HepG2 (cell line): ENCODE measurements around the gene DNAJC1.

Experiments used
- CEBPB ChIP-seq: IDR thresholded peaks from 2 replicates; pipeline ENCODE4 v1.6.1; 2011; ENCODE audit warnings: low read depth, low read length, improper control_type of control experiment, borderline replicate concordance
- CHD2 ChIP-seq: IDR thresholded peaks from 2 replicates; pipeline ENCODE4 v1.6.1; 2011; ENCODE audit warnings: low read depth, low read length, improper control_type of control experiment
- EP300 ChIP-seq, 3 experiments: sonication (generic) in 1 of 3; formaldehyde crosslinking in 1 of 3; IDR thresholded peaks; 2 replicates each; pipeline versions ENCODE4 v1.5.1 to v1.6.1; 2011 to 2020; ENCODE audit warnings: low read depth in 2 of 3, low read length in 2 of 3, borderline replicate concordance in 1 of 3, improper control_type of control experiment in 1 of 3, mild to moderate bottlenecking in 1 of 3, missing genetic modification reagents in 1 of 3, moderate library complexity in 1 of 3
- MAZ ChIP-seq, 2 experiments: sonication (generic) in 1 of 2; formaldehyde crosslinking in 1 of 2; IDR thresholded peaks; 2 replicates each; pipeline versions ENCODE4 v1.5.0 to v1.6.1; 2012 to 2020; ENCODE audit warnings: low read depth in 2 of 2, mild to moderate bottlenecking in 2 of 2, borderline replicate concordance in 1 of 2, improper control_type of control experiment in 1 of 2, low read length in 1 of 2, missing genetic modification reagents in 1 of 2, moderate library complexity in 1 of 2
- SMAD1 ChIP-seq: sonication (generic); formaldehyde crosslinking; IDR thresholded peaks from 2 replicates; pipeline ENCODE4 v1.4.0; 2020; ENCODE audit warnings: missing genetic modification reagents, low read depth, mild to moderate bottlenecking, borderline replicate concordance
- TF ChIP-seq, protein P1 (sequence below): IDR thresholded peaks from 2 replicates; pipeline ENCODE4 v1.6.1; 2012; ENCODE audit warnings: low read length, improper control_type of control experiment

DNA sequence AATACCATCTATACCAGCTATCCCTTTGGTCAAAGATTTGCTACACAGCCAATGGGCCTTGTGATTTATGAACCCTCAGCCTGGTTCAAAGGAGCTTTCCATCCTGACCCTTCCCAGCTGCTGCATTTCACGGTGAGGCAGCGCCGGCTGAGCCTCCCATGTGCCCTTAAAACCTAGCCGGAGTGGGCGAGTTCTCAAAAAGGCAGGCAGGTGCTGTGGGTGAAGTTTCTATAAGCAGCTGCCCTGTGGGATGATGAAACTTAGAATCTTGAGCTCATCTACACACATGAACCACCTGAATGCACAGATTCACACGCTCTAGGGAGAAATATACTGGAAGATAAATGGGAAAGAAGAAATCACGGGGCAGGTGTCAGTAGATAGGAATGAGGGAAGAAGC, 244.8 kb downstream of the DNAJC1 start:
- TF ChIP-seq, protein P1, sequence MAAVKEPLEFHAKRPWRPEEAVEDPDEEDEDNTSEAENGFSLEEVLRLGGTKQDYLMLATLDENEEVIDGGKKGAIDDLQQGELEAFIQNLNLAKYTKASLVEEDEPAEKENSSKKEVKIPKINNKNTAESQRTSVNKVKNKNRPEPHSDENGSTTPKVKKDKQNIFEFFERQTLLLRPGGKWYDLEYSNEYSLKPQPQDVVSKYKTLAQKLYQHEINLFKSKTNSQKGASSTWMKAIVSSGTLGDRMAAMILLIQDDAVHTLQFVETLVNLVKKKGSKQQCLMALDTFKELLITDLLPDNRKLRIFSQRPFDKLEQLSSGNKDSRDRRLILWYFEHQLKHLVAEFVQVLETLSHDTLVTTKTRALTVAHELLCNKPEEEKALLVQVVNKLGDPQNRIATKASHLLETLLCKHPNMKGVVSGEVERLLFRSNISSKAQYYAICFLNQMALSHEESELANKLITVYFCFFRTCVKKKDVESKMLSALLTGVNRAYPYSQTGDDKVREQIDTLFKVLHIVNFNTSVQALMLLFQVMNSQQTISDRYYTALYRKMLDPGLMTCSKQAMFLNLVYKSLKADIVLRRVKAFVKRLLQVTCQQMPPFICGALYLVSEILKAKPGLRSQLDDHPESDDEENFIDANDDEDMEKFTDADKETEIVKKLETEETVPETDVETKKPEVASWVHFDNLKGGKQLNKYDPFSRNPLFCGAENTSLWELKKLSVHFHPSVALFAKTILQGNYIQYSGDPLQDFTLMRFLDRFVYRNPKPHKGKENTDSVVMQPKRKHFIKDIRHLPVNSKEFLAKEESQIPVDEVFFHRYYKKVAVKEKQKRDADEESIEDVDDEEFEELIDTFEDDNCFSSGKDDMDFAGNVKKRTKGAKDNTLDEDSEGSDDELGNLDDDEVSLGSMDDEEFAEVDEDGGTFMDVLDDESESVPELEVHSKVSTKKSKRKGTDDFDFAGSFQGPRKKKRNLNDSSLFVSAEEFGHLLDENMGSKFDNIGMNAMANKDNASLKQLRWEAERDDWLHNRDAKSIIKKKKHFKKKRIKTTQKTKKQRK: no peak
- TF ChIP-seq CHD2 (no peak), MAZ (IDR thresholded peaks at IDR 0.05; ENCODE audit: borderline replicate concordance, low read depth, low read length) (no peak), MAZ (CRISPR knock-in tag; IDR thresholded peaks at IDR 0.05; ENCODE audit: low read depth) (no peak), CEBPB (no peak), EP300 (IDR thresholded peaks at IDR 0.05; ENCODE audit: low read depth in 2 of 2, low read length in 2 of 2) (no peak), EP300 (CRISPR knock-in tag; IDR thresholded peaks at IDR 0.05; ENCODE audit: borderline replicate concordance) (no peak), SMAD1 (CRISPR knock-in tag) (no peak)
